Activated CD8-positive, alpha-beta memory T cell treated with anti-CD3 and anti-CD28 coated beads for 48 hours (primary cell): ENCODE data around the gene RXFP4.

Source experiments
- DNase-seq, 3 experiments: peaks; one replicate each; pipeline ENCODE4 v3.0.0-alpha.2; 2020; ENCODE audit warnings: low read depth in 2 of 3, low spot score in 2 of 3

RXFP4 gene

DNA sequence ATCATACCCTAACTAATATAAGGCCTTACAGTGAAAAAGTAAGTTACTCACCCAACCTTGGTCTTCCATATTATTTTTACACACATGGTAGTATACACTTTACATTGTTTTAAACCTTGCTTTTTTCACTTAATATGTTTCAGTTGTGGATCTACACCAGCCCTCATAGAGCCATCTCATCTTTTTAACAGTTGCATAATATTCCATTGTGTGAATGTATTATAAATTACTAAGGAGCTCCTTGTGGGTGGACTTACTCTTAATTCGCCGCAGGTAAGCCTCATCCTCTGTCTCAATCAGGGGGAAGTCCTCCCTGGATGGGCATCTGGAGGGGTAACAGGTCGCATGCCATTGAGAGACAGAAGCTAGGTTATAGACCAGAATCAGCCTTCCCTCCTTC lies 13.2 kb downstream of the RXFP4 start:
- no peak for DNase-seq

DNA sequence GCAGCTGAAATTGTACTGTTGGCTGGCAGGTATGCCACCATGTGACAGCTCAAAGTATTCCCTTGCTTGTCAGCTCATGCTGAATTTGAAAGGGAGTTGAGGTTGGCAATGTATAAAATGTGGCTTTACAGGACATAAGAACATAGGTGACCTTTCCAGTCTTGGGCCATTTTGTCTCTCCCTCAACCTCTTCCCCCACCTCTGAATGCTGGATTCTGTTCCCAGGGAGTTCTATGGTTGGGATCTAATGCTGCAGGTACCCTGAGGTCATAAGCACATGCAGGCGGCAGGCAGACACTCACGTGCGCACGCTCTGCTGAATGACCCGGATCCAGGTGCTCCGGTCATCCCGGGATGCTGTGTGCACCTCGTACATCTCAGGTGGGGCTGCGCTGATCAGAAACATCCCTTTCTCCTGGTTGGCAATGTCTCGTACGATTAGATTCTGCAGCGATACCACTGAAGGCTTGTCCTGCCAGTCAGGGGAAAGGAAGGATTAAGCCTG lies 16.0 kb downstream of the RXFP4 start:
- DNase-seq, result no peak

- no peak for DNase-seq
Measured at GRCh38 chr1:155960081-155960745, 18.8 kb downstream of the RXFP4 start.

GRCh38 chr1:155961937-155962336 lies 20.5 kb downstream of the RXFP4 start:
- DNase-seq, result no peak

DNA sequence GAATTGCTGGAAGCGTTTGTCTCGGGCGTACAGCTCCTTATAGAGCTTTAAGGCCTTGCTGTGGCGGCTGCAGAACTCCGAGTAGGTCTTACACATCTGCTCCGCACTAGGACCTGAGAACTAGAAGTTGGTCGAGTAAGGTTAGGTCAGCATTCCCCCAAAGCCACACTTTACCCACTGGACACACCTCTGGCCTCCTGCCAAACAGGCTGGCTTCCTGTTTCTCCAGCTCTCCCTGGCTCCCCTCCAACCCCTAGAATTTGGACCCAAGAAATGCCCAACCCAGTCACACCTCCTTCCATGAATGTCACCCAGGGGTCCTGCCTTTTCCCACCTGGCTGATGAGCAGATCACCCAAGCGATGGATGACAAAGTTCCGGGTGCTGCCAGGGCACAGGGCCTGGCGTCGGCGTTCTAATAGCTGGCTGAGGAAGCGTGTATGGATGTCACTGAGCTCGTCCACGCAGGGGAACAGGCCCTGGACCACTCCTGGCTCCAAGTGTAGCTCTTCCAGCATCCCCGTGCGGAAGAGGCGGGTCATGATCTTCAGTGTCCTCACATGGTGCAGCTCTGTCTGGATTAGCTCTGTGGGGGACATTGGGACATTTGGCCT lies 21.3 kb downstream of the RXFP4 start:
- DNase-seq, result no peak

DNA sequence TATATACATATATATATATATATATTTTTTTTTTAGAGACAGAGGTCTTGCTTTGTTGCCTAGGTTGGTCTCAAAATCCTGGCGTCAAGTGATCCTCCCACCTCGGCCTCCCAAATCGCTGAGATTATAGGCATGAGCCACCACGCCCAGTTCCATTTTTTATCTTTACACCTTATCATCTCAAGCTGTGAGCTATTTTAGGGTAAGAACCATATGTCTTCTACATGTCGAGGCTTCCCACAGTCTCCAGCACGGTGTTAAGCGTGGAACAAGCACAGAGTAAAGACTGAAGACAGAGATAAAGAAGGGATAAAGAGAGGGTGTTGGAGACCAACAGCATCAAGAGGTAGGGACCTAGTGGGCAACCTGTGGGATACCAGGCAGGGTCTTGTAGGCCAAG lies 22.8 kb downstream of the RXFP4 start:
- DNase-seq, result no peak

GRCh38 chr1:155966135-155966534 lies 24.7 kb downstream of the RXFP4 start:
- no peak for DNase-seq

DNA sequence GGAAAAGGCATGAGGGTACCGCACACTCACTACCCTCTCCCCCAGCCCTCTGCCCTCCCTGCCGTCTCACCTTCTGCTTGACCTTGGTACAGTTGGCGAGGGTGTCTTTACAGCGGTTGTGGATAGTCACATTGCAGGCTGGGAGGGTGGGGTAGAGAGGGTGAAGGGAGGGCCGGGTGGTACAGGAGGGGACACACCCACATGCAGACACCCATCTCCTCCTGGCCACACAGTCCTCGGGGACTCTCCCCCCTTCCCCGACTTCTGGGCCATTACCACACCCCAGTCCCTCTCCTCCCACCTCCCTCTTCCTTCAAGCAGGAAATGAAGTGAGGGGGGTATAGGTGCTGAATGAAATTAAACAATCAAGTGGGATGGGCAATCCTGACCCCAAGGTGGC lies 25.3 kb downstream of the RXFP4 start:
- DNase-seq, result no peak

GRCh38 chr1:155967341-155968050 lies 26.1 kb downstream of the RXFP4 start:
- no peak for DNase-seq

DNA sequence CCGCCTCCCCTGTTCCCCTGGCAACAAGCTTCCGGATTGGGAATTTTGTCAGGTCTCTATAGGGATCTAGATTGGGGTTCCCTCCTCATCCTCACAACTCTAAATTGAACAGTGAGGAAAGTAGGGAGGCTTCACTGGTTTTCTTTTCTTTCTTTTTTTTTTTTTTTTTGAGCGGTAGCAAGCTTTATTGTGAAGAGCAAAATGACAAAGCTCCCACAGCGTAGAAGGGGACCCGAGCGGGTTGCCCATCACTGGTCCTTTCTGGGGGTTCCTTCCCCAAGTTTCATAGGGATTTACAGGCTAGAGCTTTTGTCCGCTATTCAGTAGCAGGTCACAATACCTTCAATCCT lies 26.6 kb downstream of the RXFP4 start:
- no peak for DNase-seq

- DNase-seq, result no peak
Measured at GRCh38 chr1:155968670-155969069, 27.2 kb downstream of the RXFP4 start.

- no peak for DNase-seq
Measured at GRCh38 chr1:155969377-155969791, 27.9 kb downstream of the RXFP4 start.

GRCh38 chr1:155970531-155971167 lies 29.2 kb downstream of the RXFP4 start:
- no peak for DNase-seq

DNA sequence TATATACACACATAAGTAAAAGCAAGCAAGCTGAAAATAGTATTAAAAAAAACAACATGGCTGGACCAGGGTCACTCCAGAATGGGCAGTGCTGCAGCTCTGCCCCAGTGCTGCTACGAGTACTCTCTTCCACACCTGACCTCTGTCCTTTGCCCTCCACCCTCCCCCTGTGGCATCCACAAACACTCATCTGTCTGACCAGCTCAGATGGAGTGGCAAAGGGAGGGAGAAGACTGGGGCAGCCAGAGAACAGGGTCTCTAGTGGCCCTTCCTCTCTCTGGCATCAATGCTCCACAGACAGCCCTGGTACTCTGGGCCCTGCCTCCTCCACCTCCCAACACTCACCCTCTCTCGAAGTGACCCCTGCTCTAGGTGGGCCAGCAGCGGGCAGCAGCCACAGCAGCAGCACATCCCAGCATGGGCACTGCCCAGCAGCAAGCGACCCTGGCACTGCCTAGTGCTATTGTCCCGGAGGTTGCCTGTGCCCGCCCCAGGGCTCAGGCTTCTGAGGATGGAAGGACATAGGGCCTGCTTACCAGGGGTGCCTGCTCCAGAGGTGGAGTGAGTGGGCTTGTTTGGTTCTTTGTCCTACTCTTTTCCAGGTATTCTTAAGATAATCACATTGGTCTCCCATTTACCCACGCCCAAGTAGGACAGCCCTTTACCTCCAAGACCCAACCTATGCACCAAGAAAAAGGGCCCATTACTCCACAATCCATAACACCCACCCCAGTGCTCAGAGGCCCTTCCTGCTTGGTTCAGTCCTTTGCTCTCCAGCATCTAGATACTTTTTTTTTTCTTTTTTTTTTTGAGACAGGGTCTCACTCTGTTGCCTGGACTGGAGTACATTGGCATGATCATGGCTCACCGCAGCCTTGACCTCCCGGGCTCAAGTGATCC lies 30.7 kb downstream of the RXFP4 start:
- DNase-seq, result no peak

DNA sequence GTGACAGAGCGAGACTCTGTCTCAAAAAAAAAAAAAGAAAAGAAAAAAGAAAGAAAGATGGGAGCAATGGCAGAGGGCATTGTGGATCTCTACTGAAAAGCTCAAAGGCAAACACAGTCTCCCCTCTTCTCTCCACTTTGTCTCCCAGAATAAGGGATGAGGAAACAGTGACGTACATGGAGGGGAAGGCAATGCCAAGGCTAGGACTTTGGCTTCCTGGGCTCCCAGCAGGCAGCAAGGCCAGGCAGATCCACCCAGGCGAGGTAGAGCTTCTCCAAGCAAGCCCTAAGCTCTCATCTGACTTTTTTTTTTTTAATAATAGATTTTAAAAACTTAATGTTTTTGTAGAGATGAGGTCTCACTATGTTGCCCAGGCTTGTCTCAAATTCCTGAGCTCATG lies 32.3 kb downstream of the RXFP4 start:
- DNase-seq, result no peak

DNA sequence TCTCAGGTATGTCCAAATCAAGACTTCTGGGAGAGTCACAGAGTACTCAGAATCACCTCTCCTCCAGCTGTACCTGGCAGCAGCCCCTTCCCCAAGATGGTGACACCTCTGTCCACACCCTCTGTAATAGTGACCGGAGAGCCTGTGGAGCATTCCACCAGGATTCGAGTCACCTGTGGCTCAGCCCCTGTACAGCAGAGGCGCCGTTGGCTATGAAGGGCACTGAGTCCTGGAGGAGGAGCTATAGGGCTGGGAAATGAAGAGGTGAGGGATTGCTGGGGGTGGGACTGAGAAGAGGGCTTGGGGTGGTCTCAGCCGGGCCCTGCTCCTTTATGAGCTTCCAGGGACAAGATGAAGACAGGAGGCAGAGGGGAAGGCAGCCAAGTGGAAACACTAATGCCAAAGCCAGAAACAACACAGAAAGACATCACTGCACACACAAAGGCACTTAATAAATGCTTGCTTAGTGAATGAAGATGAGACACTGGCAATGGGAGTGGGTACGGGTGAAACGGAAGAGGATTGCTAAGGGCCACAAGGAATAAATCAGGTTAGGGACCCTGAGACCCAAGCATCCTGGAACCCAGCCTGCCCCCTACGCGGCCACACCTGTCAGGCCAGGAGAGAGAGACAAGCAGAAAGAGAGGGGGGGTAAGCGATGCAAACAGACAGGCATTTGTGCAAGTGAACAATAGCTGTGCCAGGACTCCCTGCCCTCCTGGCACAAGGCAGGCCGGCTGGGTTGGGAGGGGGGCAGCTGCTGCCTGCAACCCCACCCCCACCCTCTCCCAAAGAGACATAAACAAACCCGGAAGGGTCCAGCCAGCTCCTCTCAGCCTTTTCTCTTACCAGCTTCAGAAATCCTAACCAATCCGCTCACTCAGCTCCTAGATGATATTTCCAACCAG lies 33.0 kb downstream of the RXFP4 start:
- DNase-seq, result no peak

GRCh38 chr1:155975375-155976061 lies 34.1 kb downstream of the RXFP4 start:
- no peak for DNase-seq

- DNase-seq, result peak in 2 of 3 experiments; percentile 43 to 57
Measured at GRCh38 chr1:155976062-155976912, 34.8 kb downstream of the RXFP4 start.
